Measurements from ENCODE around the gene KRTAP10-6.

Gene KRTAP10-6

GRCh38 chr21:44618504-44618903, 26.2 kb upstream of the KRTAP10-6 start:
- TF ChIP-seq, protein P1, sequence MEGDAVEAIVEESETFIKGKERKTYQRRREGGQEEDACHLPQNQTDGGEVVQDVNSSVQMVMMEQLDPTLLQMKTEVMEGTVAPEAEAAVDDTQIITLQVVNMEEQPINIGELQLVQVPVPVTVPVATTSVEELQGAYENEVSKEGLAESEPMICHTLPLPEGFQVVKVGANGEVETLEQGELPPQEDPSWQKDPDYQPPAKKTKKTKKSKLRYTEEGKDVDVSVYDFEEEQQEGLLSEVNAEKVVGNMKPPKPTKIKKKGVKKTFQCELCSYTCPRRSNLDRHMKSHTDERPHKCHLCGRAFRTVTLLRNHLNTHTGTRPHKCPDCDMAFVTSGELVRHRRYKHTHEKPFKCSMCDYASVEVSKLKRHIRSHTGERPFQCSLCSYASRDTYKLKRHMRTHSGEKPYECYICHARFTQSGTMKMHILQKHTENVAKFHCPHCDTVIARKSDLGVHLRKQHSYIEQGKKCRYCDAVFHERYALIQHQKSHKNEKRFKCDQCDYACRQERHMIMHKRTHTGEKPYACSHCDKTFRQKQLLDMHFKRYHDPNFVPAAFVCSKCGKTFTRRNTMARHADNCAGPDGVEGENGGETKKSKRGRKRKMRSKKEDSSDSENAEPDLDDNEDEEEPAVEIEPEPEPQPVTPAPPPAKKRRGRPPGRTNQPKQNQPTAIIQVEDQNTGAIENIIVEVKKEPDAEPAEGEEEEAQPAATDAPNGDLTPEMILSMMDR (IDR thresholded peaks at IDR 0.05; ENCODE audit: low read depth, low read length, missing control alignments), result peak; percentile 14
- peak; percentile 7 for DNase-seq
- H3K4me3 ChIP-seq (ENCODE audit: low read depth, low read length), result no peak overlapping the region
- in situ Hi-C loops (cut with HindIII; ENCODE audit: low pct_ligation_motif_present, low sequenced_read_pairs), result no loop called here
- H3K27me3 ChIP-seq (replicated peaks), result no peaks in the 10 kb centered on the region
- no peak overlapping the region for H3K27ac ChIP-seq
- no peaks in the 10 kb centered on the region for H3K36me3 ChIP-seq (replicated peaks)

- no peak overlapping the region for H3K27ac ChIP-seq
- DNase-seq, result no peak
- no peak overlapping the region for H3K4me3 ChIP-seq (ENCODE audit: low read depth, low read length)
- H3K36me3 ChIP-seq (replicated peaks), result no peaks in the 10 kb centered on the region
- TF ChIP-seq, protein P1 (IDR thresholded peaks at IDR 0.05; ENCODE audit: low read depth, low read length, missing control alignments), result no peak
- in situ Hi-C loops (cut with HindIII; ENCODE audit: low pct_ligation_motif_present, low sequenced_read_pairs), result no loop called here
- no peaks in the 10 kb centered on the region for H3K27me3 ChIP-seq (replicated peaks)
Measured at GRCh38 chr21:44617071-44617501, 24.8 kb upstream of the KRTAP10-6 start.

GRCh38 chr21:44616591-44616926, 24.3 kb upstream of the KRTAP10-6 start:
- in situ Hi-C loops (cut with HindIII; ENCODE audit: low pct_ligation_motif_present, low sequenced_read_pairs), result no loop called here
- no peaks in the 10 kb centered on the region for H3K27me3 ChIP-seq (replicated peaks)
- H3K36me3 ChIP-seq (replicated peaks), result no peaks in the 10 kb centered on the region
- no peak overlapping the region for H3K27ac ChIP-seq
- no peak overlapping the region for H3K4me3 ChIP-seq (ENCODE audit: low read depth, low read length)
- DNase-seq, result no peak
- TF ChIP-seq, protein P1 (IDR thresholded peaks at IDR 0.05; ENCODE audit: low read depth, low read length, missing control alignments), result no peak

DNA sequence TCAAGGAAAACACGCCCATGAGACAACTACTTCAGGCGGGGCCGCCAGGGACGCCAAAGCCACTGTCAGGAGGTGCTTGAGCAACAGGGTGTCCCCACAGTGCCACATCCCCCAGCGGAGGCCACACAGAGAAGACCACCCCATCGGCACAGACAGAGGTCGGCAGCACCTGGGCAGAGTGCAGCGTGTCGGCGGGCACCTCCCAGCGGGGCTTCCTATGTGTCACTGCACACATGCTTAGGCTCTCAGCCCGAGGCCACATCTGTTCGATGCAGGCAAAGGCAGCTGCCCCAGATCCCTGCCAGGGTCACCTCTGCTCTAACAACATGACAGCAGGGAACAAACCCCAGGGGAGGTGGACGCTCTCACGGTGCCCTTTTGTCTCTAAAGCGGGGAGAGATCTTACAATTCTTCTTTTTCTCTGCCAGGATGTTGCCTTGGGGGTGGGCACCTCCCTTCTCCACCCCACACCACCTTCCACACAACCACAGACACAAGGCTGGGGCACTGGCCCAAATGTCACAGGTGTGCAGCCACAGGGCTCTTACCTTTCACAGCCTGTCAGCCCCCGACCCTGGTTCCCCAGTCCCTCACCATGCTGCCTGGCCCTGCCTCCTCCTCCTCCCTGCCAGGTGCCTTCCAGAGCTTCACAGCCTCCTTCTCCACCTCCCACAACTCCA, 23.7 kb upstream of the KRTAP10-6 start:
- Histone ChIP-seq H3K36me3 (replicated peaks) (no peaks in the 10 kb centered on the region), H3K27me3 (replicated peaks) (no peaks in the 10 kb centered on the region), H3K4me3 (ENCODE audit: low read depth, low read length) (no peak overlapping the region), H3K27ac (no peak overlapping the region)
- DNase-seq, result no peak
- TF ChIP-seq, protein P1 (IDR thresholded peaks at IDR 0.05; ENCODE audit: low read depth, low read length, missing control alignments), result no peak
- in situ Hi-C loops (cut with HindIII; ENCODE audit: low pct_ligation_motif_present, low sequenced_read_pairs), result no loop called here

GRCh38 chr21:44615466-44615865, 23.2 kb upstream of the KRTAP10-6 start:
- no peak overlapping the region for H3K27ac ChIP-seq
- in situ Hi-C loops (cut with HindIII; ENCODE audit: low pct_ligation_motif_present, low sequenced_read_pairs), result no loop called here
- no peak overlapping the region for H3K4me3 ChIP-seq (ENCODE audit: low read depth, low read length)
- TF ChIP-seq, protein P1 (IDR thresholded peaks at IDR 0.05; ENCODE audit: low read depth, low read length, missing control alignments), result no peak
- no peak for DNase-seq
- no peaks in the 10 kb centered on the region for H3K36me3 ChIP-seq (replicated peaks)
- H3K27me3 ChIP-seq (replicated peaks), result no peaks in the 10 kb centered on the region

- TF ChIP-seq, protein P1 (IDR thresholded peaks at IDR 0.05; ENCODE audit: low read depth, low read length, missing control alignments), result no peak
- in situ Hi-C loops (cut with HindIII; ENCODE audit: low pct_ligation_motif_present, low sequenced_read_pairs), result no loop called here
- no peak for DNase-seq
- no peaks in the 10 kb centered on the region for H3K27me3 ChIP-seq (replicated peaks)
- H3K36me3 ChIP-seq (replicated peaks), result no peaks in the 10 kb centered on the region
- no peak overlapping the region for H3K4me3 ChIP-seq (ENCODE audit: low read depth, low read length)
- no peak overlapping the region for H3K27ac ChIP-seq
Measured at GRCh38 chr21:44614961-44615391, 22.7 kb upstream of the KRTAP10-6 start.

Measured in brain microvascular endothelial cell (primary cell).